ENCODE data around the gene MCIDAS.

GRCh38 chr5:55276771-55277170 lies 49.7 kb upstream of the MCIDAS start:
- TF ChIP-seq EZH2phosphoT487 (conservative IDR thresholded peaks at IDR 0.05; ENCODE audit: low read length), result no peak
- TF ChIP-seq CTCF (IDR thresholded peaks at IDR 0.05; ENCODE audit: insufficient read depth, low read length, poor library complexity, severe bottlenecking), result no peak

Data from SU-DHL-6 (cell line).